Prostate gland (tissue), 2 donors: ENCODE results near the gene GMPS. TPM values are rescaled to one million over a fixed set of nuclear protein-coding genes. Genes with fewer than 3 reads are reported as not detected.

Source experiments
- DNase-seq: peaks from one replicate; pipeline ENCODE4 v3.0.0-alpha.2; 2019; ENCODE audit warnings: low spot score
- H3K27ac ChIP-seq, 2 donors: fragments of 200-600 bp; sonication (generic); 2 replicates each; pipeline ENCODE4 v1.5.1; 2017 to 2019
- H3K27me3 ChIP-seq: fragments of 200-600 bp; sonication (generic); replicated peaks from 2 replicates; pipeline ENCODE4 v1.5.1; 2019; ENCODE audit not compliant: insufficient read depth
- H3K36me3 ChIP-seq, 2 donors: fragments of 200-600 bp; sonication (generic); 1 replicate in 1 of 2; 2 replicates in 1 of 2; pipeline versions ENCODE4 v1.5.1 to v1.8.1; 2017 to 2019
- H3K4me1 ChIP-seq: fragments of 200-600 bp; sonication (generic); replicated peaks from 2 replicates; pipeline ENCODE4 v1.5.1; 2019
- H3K4me3 ChIP-seq, 2 donors: fragments of 200-600 bp; sonication (generic); 2 replicates each; pipeline ENCODE4 v1.5.1; 2017 to 2019
- H3K9me3 ChIP-seq: fragments of 200-600 bp; sonication (generic); 2 replicates; pipeline ENCODE4 v1.5.1; 2017
- POLR2A ChIP-seq: fragments of 450-650 bp; IDR thresholded peaks from one replicate; pipeline ENCODE4 v1.6.1; 2016; ENCODE audit warnings: antibody characterized with exemption, mild to moderate bottlenecking
- POLR2AphosphoS5 ChIP-seq: sonication (generic); formaldehyde crosslinking; IDR thresholded peaks from one replicate; pipeline ENCODE4 v1.6.1; 2017; ENCODE audit warnings: antibody characterized with exemption
- WGBS: methylation state at CpG from one replicate; pipeline ENCODE4 v1.1.5; 2018; 5-methylcytosine and 5-hydroxymethylcytosine counted together
- intact Hi-C: fragments of 100-400 bp; cut with DNase I; formaldehyde crosslinking; loops from one replicate; pipeline ENCODE4 v1.14.2; 2022
- total RNA-seq, 2 donors: library from RNA; depleted of rRNA; stranded (reverse); fragments of >200 nt; gene quantifications; one replicate each; pipeline ENCODE4 v1.1.0, GENCODE V29; 2016
- TF ChIP-seq, protein P1 (sequence below), 4 experiments: fragments of 200-600 bp in 2 of 4; fragments of 450-650 bp in 2 of 4; sonication (generic) in 2 of 4; IDR thresholded peaks; 1 replicate in 3 of 4; 2 replicates in 1 of 4; pipeline ENCODE4 v1.5.1; 2016 to 2019; ENCODE audit warnings: antibody characterized with exemption in 4 of 4, mild to moderate bottlenecking in 2 of 4, moderate library complexity in 2 of 4

GMPS gene
- total RNA-seq, 2 donors from 2014 or later, result 24.7 to 51.0 TPM

DNA sequence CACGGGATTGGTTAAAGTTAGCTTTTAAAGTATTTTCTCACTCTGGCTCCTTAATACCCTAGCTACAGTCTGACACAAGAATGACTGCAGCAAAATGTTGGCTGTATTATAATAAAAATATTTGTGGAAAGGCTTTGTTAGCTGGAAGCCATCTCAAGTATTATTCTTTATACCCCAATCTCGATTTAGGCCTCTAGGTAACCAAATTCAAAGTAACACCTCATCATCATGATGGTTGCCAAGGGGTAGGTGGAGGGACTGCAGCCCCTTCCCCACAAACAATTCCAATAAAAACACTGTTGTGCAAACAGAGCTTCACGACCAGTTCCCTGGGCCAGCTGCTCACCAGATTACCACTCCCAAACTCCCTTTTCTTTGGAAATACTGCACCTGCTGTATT lies 759 bp upstream of the GMPS start:
- H3K36me3 ChIP-seq, result no peaks in the 10 kb centered on the region
- no peak for TF ChIP-seq POLR2A
- TF ChIP-seq POLR2AphosphoS5, result no peak
- TF ChIP-seq, protein P1, sequence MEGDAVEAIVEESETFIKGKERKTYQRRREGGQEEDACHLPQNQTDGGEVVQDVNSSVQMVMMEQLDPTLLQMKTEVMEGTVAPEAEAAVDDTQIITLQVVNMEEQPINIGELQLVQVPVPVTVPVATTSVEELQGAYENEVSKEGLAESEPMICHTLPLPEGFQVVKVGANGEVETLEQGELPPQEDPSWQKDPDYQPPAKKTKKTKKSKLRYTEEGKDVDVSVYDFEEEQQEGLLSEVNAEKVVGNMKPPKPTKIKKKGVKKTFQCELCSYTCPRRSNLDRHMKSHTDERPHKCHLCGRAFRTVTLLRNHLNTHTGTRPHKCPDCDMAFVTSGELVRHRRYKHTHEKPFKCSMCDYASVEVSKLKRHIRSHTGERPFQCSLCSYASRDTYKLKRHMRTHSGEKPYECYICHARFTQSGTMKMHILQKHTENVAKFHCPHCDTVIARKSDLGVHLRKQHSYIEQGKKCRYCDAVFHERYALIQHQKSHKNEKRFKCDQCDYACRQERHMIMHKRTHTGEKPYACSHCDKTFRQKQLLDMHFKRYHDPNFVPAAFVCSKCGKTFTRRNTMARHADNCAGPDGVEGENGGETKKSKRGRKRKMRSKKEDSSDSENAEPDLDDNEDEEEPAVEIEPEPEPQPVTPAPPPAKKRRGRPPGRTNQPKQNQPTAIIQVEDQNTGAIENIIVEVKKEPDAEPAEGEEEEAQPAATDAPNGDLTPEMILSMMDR (IDR thresholded peaks at IDR 0.05), result no peak
- H3K9me3 ChIP-seq, result no peaks in the 10 kb centered on the region
- H3K27me3 ChIP-seq, result no peaks in the 10 kb centered on the region
- no peaks in the 10 kb centered on the region for H3K4me1 ChIP-seq
- H3K4me3 ChIP-seq, result peak overlapping the region; percentile 89 to 98
- 26% methylated on average over 3 of the region's 3 CpGs for WGBS
- intact Hi-C loops, result loop anchor here (1.0 to 5.0 kb wide), 2 partner anchors 15 to 62 kb away; partner anchors contain the start of genes C3orf33 and SLC33A1
- peak overlapping the region; percentile 86 to 92 for H3K27ac ChIP-seq
- no peak for DNase-seq

DNA sequence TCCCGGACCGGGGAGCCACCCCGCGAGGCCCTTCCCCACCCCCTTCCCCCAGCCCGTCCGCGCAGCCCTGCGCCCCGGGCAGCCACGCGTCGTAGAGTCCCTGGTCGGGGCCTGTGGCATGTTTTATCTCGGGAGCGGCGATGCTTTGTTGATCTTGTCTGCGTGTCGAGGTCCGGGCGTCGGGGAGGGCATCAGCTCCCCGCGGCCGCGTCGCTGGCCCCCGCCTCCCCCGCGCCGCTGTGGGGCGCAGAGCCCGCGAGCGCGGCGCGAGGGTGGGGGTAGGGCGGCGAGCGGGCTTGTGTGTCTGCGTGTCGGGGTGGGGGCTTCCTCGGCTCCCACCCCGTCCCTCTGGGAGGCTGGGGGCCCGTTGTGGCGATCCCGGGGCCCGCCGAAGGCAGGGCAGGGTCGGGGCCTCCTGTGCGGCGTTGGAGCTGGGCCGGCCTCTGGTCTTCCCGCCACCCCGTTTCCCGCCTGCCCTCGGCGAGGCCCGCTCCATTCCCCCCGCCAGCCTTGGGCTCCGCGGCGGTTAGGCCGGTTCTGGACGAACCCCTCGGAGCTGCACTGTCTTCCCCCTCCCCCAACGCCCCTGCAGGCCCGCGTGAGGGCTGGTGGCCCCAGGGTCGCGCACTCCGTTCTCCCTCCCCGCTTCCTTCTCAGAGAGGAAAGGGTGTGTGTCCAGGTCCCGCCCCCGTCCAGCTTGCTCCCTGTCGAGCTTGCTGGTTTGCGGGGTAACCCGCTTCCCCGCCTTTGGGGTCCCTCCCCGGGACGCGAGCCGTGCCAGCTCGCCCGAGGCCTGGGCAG lies 695 bp downstream of the GMPS start:
- H3K27ac ChIP-seq, result peak overlapping the region; percentile 86 to 92
- intact Hi-C loops, result loop anchor here (1.0 to 5.0 kb wide), 2 partner anchors 17 to 64 kb away; partner anchors contain the start of genes C3orf33 and SLC33A1
- under 1% methylated on average over 68 of the region's 85 CpGs for WGBS
- H3K27me3 ChIP-seq, result no peaks in the 10 kb centered on the region
- no peaks in the 10 kb centered on the region for H3K4me1 ChIP-seq
- H3K36me3 ChIP-seq, result no peaks in the 10 kb centered on the region
- peak; percentile 45 for DNase-seq
- peak overlapping the region; percentile 89 to 98 for H3K4me3 ChIP-seq
- H3K9me3 ChIP-seq, result no peaks in the 10 kb centered on the region
- TF ChIP-seq POLR2AphosphoS5, result peak; percentile 35
- TF ChIP-seq, protein P1 (IDR thresholded peaks at IDR 0.05), result no peak
- peak; percentile 25 for TF ChIP-seq POLR2A

- intact Hi-C loops, result loop anchor here (5.0 kb wide), 1 partner anchor 64 kb away; the partner anchor contains the start of gene C3orf33
- no peaks in the 10 kb centered on the region for H3K36me3 ChIP-seq
- no peaks in the 10 kb centered on the region for H3K4me1 ChIP-seq
- no peaks in the 10 kb centered on the region for H3K9me3 ChIP-seq
- DNase-seq, result no peak
- peak overlapping the region; percentile 89 to 98 for H3K4me3 ChIP-seq
- WGBS, result under 1% methylated on average over 19 of the region's 19 CpGs
- H3K27ac ChIP-seq, result peak overlapping the region; percentile 86 to 92
- no peak for TF ChIP-seq POLR2A
- TF ChIP-seq, protein P1 (IDR thresholded peaks at IDR 0.05), result no peak
- no peak for TF ChIP-seq POLR2AphosphoS5
- no peaks in the 10 kb centered on the region for H3K27me3 ChIP-seq
Observed at GRCh38 chr3:155871746-155872158, 1.3 kb downstream of the GMPS start.

DNA sequence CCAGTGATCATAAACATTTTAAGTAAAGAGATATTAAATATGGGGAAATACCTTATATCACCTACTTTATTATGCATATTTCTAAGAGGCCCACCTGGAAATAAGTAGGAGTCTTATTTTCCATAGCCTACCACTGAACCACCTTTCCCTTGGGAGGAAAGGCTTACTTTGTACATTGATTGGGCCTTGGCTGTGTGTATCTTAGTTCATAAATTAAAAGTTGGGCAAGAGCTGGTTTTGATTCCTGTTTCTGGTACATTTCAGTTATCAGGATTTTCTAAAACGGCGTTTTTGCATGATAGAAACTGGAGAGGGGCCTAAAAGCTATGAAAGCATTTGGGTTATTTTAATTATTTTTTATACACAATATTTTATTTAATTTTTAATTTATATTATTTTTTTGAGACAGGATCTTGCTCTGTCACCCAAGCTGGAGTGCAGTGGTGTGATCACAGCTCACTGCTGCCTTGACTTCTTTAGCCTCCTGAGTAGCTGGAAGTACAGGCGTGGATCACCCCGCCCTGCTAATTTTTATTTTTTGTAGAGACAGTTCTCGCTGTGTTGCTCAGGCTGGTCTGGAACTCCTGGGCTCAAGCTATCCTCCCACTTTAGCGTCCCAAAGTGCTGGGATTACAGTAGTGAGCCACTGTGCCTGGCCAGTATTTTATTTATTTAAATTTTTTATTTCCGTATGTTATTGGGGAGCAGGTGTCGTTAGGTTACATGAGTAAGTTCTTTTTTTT lies 2.6 kb downstream of the GMPS start:
- Histone ChIP-seq H3K36me3 (no peaks in the 10 kb centered on the region), H3K9me3 (no peaks in the 10 kb centered on the region), H3K4me3 (no peak overlapping the region), H3K4me1 (no peaks in the 10 kb centered on the region), H3K27ac (no peak overlapping the region), H3K27me3 (no peaks in the 10 kb centered on the region)
- no peak for DNase-seq
- TF ChIP-seq POLR2A (no peak), POLR2AphosphoS5 (no peak)
- TF ChIP-seq, protein P1 (IDR thresholded peaks at IDR 0.05), result no peak
- WGBS, result 81% methylated on average over 8 of the region's 8 CpGs
- intact Hi-C loops, result loop anchor here (5.0 kb wide), 1 partner anchor 66 kb away; the partner anchor contains the start of gene C3orf33
